Stimulated activated CD8-positive, alpha-beta memory T cell treated with anti-CD3 and anti-CD28 coated beads, Interleukin-12 subunit alpha, Interleukin-12 subunit beta, amount 100 ng/mL, for 4 hours (primary cell): ENCODE data around the gene LY6G5C.

ENCODE experiments used
- DNase-seq: peaks from one replicate; pipeline ENCODE4 v3.0.0-alpha.2; 2020; ENCODE audit warnings: low read depth

Gene LY6G5C

GRCh38 chr6:31691078-31691463 is 10.2 kb upstream of the LY6G5C start:
- DNase-seq = no peak

GRCh38 chr6:31690231-31691077 is 9.6 kb upstream of the LY6G5C start:
- no peak for DNase-seq

DNA sequence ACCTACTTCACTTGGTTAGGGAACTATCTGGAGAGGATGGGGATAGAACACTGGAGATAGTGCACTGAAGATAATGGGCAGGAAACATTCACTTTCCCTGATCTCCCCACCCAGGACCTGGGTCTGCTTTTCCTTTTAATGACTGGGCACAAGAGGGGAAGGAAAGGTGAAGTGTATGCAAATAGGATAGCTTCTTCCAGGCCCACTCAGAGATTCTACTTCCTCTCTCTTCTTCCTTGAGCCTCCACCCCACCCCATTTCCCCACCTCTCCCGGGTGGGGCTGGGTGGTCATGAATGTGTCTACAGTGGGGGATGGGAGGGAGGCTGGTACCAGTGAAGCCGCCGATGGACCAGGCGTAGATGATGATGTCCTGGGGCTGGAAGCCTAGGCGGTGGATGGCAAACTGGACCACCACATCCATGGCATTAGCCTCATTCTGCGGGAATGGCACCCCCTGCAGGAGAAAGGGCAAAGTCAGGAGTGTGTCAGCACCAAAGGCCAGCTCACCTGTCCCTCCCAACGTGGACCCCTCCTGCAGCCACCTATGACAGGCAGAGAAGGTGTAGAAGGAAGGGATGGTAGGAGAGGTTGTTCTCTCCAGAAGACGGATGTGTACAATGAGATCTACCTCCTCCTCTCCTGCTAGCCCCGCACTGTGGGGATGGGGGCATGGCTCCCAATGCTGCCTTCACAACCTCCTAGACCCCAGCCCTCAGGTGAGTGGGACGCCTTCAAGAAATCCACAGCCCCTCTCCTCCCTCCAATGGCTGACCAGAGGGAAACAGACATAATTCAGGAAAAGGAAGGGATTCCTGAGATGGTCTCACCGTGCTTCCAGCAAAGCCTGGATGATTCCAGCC is 8.6 kb upstream of the LY6G5C start:
- no peak for DNase-seq

- DNase-seq = no peak
These were observed 7.2 kb upstream of the LY6G5C start for GRCh38 chr6:31687860-31688693.

DNA sequence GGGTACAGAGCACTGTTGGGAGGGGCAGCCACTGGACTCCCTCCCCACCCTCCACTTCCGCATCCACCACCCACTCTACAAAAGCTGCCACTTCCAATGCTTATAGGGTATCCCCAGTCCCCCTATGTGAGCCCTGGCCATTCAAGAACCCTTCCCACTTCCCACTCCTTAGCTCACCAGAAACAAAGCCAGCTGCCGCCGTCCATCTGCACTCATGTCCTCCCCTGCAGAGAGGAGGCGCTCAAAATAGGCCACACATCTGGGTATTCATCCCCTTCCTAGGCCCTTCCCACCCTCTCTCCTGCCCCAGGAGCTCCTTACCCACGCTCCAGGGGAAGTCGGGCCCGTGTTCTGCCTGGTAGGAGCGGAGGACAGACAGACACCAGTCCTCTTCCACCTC is 6.5 kb upstream of the LY6G5C start:
- DNase-seq = no peak

DNA sequence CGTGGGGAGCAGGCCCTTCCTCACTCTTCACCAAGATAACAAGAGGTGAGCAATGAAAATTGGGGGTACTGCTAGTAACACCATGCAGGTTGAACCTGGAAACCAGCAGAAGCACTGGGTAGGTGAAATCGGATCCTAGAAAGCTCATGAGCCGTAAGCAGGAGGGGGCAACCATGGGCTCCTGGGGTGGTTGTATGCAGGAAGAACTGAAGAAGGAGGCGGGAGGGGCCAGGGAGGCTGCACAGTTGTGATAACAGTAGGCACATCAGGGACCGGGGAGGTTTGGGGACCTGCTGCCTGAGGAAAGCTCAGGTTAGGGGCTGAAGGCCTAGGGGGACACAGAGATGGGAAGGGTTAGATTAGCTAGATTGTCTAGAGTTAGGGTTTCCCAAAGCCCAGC is 5.6 kb upstream of the LY6G5C start:
- no peak for DNase-seq

- no peak for DNase-seq
These were observed 2.7 kb upstream of the LY6G5C start for GRCh38 chr6:31683591-31683990.

DNA sequence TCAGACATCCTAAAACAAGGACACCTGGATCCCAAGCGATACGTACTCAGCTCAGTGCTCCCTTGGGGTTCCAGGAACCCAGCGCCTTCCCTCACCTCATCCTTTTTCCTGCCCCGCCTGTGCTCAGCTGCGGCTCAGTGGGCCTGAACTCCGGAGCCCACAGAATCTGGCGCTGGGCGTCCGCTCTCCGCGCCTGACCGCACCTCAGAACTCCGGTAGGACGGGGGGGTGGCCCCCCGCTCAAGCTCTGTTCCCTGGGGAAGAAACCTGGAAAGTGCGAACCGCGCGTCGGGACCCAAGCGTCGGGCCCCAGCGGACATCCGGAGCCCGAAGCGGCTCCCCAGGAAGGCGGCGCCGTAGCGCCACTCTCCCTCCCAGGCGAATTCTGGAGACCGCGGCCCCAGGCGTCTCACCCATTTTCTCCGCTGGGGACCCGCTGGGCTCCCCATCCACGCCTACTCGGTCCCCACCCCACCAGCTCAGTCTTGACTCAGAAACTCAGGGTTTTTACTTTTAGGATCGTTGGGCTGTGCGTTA is 336 bp upstream of the LY6G5C start:
- no peak for DNase-seq

- no peak for DNase-seq
These were observed 2.9 kb downstream of the LY6G5C start for GRCh38 chr6:31677955-31678354.

DNA sequence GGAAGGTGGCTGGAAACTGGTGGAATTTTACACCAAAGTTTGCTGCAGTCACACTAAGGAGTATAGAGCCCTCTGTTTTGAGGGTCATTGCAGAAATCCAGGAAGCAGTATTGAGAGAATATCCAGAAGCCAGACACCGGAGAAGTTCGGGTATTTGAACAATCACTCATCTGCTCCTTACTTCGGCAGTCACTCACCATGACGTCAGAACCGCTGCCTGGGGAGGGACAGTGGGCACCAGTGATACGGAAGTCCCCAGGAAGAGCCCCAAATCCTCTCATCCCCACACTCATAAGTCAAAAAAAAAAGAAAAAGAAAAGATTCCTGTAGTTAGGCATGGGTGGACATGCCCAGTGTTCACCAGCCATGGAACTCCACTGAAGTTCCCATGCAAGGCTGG is 4.0 kb downstream of the LY6G5C start:
- DNase-seq = no peak

DNA sequence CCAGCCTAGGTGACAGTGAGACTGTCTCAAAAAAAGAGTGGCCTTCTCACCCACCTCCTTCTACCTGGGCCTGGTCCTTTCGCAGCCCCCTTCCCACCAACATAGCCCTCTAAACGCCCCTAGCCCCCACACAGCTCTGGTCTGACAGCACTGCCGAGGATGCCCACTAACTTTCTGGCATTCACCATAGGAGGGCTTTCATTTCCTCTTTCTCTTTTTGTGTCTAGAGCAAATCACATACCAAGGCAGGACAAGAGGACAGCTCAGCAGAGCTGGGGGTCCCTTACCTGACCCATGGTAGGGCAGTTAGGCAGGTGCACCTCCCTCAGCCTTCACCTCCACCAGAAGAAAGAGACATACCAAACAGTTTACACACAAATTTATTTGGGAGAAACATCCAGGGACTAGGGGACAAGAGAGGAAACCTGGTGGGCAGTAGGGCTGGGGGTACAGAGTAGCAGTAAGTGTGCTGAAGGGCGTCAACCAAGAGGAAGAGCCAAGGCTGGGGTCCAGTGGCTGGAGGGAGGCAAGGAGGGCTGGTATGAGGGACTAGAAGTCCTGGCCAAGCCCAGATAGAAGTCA is 4.5 kb downstream of the LY6G5C start:
- no peak for DNase-seq

DNA sequence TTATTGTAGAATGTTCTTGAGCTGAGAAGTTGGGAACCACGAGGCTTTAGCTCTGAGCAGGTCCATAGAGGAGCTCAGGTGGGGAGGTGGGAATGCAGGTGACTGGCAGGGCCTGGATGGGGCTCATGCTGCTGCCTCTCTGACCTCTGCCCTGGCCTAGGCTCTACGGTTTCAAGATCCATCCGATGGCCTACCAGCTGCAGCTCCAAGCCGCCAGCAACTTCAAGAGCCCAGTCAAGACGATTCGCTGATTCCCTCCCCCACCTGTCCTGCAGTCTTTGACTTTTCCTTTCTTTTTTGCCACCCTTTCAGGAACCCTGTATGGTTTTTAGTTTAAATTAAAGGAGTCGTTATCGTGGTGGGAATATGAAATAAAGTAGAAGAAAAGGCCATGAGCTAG is 11.2 kb downstream of the LY6G5C start, which contains the start of gene LY6G5B:
Gene LY6G5B, plus strand, starts transcription at position 301 of the 400 bp plus-strand sequence. CDS start 975 bp downstream, outside the sequence.
- DNase-seq = no peak

- no peak for DNase-seq
These were observed 14.4 kb downstream of the LY6G5C start for GRCh38 chr6:31666337-31666965.

DNA sequence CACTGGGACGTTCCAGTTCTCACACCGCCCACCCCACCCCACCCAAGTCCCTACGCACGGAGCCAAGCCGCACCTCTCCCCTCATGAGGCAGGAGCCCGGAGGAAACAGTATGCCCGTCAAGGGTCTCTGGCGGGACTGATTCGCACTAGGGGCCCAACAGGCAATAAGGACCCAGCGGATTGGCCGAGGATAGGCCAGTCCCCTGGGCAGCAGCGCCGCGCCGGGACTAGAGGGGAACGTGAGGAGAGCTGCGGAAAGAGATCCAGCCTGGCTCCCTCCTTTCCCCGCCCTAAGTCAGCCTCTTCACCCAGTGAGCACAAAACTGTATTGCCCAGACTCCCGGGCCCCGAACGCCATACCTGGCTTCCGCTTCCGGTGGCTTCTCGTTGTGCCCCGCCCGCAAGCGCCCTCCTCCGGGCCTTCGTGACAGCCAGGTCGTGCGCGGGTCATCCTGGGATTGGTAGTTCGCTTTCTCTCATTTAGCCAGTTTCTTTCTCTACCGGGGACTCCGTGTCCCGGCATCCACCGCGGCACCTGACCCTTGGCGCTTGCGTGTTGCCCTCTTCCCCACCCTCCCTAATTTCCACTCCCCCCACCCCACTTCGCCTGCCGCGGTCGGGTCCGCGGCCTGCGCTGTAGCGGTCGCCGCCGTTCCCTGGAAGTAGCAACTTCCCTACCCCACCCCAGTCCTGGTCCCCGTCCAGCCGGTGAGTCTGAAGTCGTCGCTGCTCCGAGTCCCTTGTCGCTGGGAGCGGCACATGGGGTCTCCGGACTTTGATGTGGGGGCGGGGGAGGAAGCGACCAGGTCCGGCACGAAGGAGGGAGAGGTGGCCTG is 15.1 kb downstream of the LY6G5C start, which contains the start of gene CSNK2B:
Gene CSNK2B, plus strand, starts transcription at position 580 of the 836 bp plus-strand sequence. CDS start 752 bp downstream, outside the sequence.
- DNase-seq = peak; percentile 97

DNA sequence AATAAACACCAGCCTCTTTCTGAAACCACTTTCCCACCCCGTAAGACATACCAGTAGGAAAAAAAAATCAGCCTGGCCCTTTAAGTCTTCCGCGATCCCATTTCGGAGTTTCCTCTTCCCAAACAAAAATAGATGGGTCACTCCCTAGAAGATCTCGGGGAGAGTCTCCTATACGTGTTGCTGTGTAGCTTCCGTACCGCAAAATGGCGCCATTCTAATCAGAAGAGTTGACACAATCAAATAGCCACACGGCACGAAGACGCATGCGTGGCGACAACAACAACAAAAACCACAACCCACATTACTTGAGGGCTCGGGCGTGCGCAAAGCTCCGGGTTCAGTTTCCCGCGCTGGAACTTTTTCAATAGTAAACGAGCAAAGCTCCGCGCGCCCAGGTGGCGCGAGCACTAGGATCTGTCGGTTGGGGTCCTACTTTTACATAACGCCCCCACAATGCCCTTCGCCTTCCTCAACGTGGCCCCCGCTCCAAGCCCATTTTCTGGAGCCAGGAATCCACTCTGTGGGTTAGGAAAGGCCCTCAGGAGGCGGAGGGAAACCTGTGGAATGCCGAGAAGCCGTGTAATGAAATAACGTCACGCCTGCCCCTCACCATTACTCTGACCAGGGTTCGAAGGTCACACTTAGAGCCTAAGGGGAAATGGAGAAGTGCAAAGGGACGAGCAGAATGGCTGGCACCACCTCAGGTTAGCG is 15.9 kb downstream of the LY6G5C start, which contains the start of gene GPANK1:
Gene GPANK1, minus strand, starts transcription at position 208 of the 711 bp plus-strand sequence. CDS start 519 bp downstream, outside the sequence.
- peak; percentile 71 for DNase-seq

GRCh38 chr6:31663961-31664789 is 16.7 kb downstream of the LY6G5C start:
- no peak for DNase-seq

GRCh38 chr6:31663126-31663960 is 17.5 kb downstream of the LY6G5C start:
- no peak for DNase-seq
